Cardiac fibroblast (primary cell): Measurements from ENCODE around the gene SLC48A1.

Experiments
- DNase-seq, 2 donors: peaks; one replicate each; pipeline versions ENCODE4 v3.0.0 to v3.0.0-alpha.2; 2010; ENCODE audit warnings: low read depth in 2 of 2
- H3K4me3 ChIP-seq, 2 donors: replicated peaks in 1 of 2; 1 replicate in 1 of 2; 2 replicates in 1 of 2; pipeline ENCODE4 v1.5.1; 2011; ENCODE audit warnings: low read depth in 2 of 2, low read length in 2 of 2, mild to moderate bottlenecking in 2 of 2, moderate library complexity in 1 of 2
- TF ChIP-seq, protein P1 (sequence below): IDR thresholded peaks from one replicate; pipeline ENCODE4 v1.5.1; 2011; ENCODE audit warnings: low read depth, mild to moderate bottlenecking, low read length, inconsistent platforms

SLC48A1 gene

DNA sequence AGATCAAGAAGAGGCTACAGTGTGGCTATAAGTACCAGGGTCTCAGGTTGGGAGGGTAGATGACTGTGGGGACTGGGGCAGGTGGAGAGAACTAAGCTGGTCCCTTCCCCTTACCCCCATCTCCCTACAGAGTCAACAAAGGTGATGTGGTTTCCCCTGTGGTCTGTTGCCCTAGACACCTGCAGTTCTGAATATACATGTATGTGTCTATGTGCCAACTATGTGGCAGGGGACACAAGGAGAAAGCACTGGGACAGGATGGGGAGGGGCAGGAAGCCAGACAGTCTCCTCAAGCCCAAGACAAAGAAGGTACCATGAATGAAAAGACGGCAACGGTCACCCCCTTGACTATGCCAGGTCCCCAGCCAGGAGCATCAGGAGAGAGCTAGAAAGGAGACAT lies 51.2 kb downstream of the SLC48A1 start:
- no peak overlapping the region for H3K4me3 ChIP-seq
- TF ChIP-seq, protein P1, sequence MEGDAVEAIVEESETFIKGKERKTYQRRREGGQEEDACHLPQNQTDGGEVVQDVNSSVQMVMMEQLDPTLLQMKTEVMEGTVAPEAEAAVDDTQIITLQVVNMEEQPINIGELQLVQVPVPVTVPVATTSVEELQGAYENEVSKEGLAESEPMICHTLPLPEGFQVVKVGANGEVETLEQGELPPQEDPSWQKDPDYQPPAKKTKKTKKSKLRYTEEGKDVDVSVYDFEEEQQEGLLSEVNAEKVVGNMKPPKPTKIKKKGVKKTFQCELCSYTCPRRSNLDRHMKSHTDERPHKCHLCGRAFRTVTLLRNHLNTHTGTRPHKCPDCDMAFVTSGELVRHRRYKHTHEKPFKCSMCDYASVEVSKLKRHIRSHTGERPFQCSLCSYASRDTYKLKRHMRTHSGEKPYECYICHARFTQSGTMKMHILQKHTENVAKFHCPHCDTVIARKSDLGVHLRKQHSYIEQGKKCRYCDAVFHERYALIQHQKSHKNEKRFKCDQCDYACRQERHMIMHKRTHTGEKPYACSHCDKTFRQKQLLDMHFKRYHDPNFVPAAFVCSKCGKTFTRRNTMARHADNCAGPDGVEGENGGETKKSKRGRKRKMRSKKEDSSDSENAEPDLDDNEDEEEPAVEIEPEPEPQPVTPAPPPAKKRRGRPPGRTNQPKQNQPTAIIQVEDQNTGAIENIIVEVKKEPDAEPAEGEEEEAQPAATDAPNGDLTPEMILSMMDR: no peak
- no peak for DNase-seq

GRCh38 chr12:47824635-47825034 lies 51.6 kb downstream of the SLC48A1 start:
- no peak overlapping the region for H3K4me3 ChIP-seq
- no peak for DNase-seq
- TF ChIP-seq, protein P1: no peak

- no peak overlapping the region for H3K4me3 ChIP-seq
- TF ChIP-seq, protein P1: no peak
Measured at GRCh38 chr12:47825173-47825639, 52.2 kb downstream of the SLC48A1 start.

GRCh38 chr12:47828008-47828975 lies 55.3 kb downstream of the SLC48A1 start:
- H3K4me3 ChIP-seq: no peak overlapping the region
- TF ChIP-seq, protein P1: no peak
- no peak for DNase-seq

More at GRCh38 chr12:47825173-47825639, 52.2 kb downstream of the SLC48A1 start:
- peak in 1 of 2 donors; percentile 29 for DNase-seq

GRCh38 chr12:47828976-47829482 lies 56.0 kb downstream of the SLC48A1 start:
- TF ChIP-seq, protein P1: no peak
- peak; percentile 73 to 87 for DNase-seq
- H3K4me3 ChIP-seq: no peak overlapping the region

- DNase-seq: no peak
- no peak overlapping the region for H3K4me3 ChIP-seq
- TF ChIP-seq, protein P1: no peak
Measured at GRCh38 chr12:47829584-47829983, 56.5 kb downstream of the SLC48A1 start.
